LNCaP clone FGC (cell line): ENCODE measurements around the gene GRAMD4.

ENCODE experiments used
- DNase-seq: peaks from one replicate; pipeline ENCODE4 v3.0.0-alpha.2; 2011; ENCODE audit warnings: low read depth
- H3K4me3 ChIP-seq: 2 replicates; pipeline ENCODE4 v1.5.1; 2011; ENCODE audit warnings: mild to moderate bottlenecking, low read depth, low read length, control low read depth
- TF ChIP-seq, protein P1 (sequence below): IDR thresholded peaks from 2 replicates; pipeline ENCODE4 v1.5.1; 2012; ENCODE audit warnings: mild to moderate bottlenecking; ENCODE audit not compliant: control insufficient read depth, insufficient read depth; ENCODE audit errors: extremely low read depth

Gene GRAMD4

DNA sequence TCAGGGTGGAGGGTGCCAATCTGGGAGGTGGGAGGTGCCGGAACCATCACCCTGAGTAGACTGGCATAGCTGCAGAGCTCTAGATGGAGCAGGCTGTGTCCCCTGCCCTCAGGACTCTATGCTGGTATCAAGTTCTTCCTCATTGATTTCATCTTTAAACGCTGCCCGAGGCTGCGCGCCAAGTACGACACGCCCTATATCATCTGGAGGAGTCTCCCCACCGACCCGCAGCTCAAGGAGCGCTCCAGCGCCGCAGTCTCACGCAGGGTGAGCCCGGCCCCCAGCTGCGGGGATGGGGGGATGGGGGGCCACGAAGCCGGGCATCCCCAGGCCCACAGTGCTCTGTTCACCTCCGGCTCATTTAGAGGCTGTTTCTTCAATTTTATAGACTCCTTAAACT, 52.5 kb downstream of the GRAMD4 start:
- TF ChIP-seq, protein P1, sequence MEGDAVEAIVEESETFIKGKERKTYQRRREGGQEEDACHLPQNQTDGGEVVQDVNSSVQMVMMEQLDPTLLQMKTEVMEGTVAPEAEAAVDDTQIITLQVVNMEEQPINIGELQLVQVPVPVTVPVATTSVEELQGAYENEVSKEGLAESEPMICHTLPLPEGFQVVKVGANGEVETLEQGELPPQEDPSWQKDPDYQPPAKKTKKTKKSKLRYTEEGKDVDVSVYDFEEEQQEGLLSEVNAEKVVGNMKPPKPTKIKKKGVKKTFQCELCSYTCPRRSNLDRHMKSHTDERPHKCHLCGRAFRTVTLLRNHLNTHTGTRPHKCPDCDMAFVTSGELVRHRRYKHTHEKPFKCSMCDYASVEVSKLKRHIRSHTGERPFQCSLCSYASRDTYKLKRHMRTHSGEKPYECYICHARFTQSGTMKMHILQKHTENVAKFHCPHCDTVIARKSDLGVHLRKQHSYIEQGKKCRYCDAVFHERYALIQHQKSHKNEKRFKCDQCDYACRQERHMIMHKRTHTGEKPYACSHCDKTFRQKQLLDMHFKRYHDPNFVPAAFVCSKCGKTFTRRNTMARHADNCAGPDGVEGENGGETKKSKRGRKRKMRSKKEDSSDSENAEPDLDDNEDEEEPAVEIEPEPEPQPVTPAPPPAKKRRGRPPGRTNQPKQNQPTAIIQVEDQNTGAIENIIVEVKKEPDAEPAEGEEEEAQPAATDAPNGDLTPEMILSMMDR, result no peak
- no peak for DNase-seq
- H3K4me3 ChIP-seq, result no peak overlapping the region

DNA sequence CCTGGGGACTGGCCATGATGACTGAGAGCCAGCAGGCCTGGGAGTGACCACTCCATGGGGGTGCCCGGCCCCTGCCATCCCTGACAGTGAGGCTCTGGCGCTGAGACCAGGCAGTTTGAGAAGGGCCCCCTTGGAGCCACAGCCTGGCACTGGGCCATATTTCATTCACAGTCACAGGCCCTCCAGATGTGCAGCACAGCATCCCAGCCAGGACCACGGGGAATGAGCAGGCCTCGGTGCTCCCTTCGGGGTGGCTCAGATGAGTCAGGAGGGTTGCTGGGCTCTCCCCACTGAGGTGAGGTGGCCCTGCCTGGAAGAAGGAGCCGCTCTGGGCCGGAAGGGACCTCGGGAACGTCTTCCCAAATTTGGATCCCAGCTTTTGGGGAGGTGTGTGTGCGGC, 53.0 kb downstream of the GRAMD4 start:
- TF ChIP-seq, protein P1, result no peak
- no peak for DNase-seq
- no peak overlapping the region for H3K4me3 ChIP-seq

DNA sequence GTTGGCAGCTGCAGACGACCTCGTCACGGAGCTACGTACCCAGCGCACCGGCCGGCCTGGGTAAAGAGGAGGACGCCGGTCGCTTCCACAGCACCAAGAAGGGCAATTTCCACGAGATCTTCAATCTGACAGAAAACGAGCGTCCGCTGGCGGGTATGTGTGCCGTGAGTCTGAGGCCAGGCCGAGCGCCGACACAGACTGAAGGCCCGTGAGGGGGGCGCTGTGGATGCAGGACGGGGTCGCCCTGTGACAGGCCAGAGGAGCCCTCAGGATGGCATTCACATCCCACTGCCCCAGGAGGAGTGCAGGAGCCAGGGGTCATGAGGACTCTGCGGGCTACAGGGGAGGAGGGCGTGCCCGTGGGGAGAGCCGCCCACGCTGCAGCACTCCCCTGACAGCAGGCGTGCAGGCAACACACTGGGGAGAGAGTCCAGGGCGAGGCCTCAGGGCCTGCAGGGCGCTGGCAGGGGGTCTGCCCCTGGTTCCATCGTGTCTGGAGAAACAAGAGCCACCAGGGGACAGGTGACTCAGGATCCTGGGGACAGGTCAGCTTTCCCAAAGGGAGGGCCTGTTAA, 53.6 kb downstream of the GRAMD4 start:
- DNase-seq, result no peak
- H3K4me3 ChIP-seq, result no peak overlapping the region
- TF ChIP-seq, protein P1, result no peak

DNA sequence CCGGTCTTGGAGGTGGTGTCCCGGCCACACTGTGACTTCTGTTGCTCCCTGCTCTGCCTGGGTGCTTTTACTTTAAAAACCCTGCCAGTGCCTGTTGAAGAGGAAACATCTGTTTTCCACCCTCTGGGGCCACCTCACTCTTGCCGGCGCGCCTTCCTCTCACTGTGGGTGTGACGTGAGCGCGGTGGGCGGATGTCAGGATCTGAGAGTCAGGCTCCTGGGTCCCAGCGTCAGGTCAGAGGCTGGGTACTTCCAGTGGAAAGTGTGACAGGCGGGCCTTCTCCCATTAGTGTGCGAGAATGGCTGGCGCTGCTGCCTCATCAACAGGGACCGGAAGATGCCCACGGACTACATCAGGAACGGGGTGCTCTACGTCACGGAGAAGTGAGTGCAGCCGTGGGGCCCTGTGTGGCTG, 54.2 kb downstream of the GRAMD4 start:
- TF ChIP-seq, protein P1, result no peak
- no peak for DNase-seq
- H3K4me3 ChIP-seq, result no peak overlapping the region

DNA sequence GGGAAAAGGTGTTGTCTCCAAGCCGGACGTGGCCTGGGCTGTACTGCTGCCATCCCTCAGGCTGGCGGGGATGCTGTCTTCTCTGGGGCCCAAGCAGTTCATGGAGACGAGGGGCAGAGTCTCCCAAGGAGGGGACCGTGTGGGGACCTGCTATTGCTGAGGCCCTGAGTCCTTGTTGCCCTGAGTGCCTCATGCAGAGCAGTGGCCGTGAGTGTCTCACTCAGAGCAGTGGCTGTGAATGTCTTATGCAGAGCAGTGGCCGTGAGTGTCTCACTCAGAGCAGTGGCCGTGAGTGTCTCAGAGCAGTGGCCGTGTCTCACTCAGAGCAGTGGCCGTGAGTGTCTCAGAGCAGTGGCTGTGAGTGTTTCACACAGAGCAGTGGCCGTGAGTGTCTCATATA, 54.7 kb downstream of the GRAMD4 start:
- TF ChIP-seq, protein P1, result no peak
- no peak for DNase-seq

DNA sequence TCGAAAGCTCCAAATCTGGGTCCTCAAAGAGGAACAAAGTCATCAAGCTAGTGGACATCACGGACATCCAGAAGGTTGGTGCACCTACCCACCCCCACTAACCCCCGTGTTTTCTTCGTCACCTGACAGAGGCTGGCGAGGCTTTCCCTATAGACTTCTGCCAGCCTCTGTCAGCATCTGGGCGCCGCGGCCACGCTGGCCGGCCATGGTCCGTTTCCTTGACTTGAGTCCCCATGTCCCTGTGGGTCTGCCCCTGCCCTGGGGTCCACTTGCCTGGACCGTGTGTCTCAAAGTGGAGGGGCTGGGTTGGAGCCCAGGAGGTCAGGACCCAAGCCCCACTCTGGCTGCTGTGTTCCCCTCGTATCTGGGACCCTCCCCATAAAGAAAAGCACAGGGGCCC, 55.3 kb downstream of the GRAMD4 start:
- no peak for DNase-seq
- TF ChIP-seq, protein P1, result no peak
- no peak overlapping the region for H3K4me3 ChIP-seq

More for the DNA sequence above, 54.7 kb downstream of the GRAMD4 start:
- no peak overlapping the region for H3K4me3 ChIP-seq

DNA sequence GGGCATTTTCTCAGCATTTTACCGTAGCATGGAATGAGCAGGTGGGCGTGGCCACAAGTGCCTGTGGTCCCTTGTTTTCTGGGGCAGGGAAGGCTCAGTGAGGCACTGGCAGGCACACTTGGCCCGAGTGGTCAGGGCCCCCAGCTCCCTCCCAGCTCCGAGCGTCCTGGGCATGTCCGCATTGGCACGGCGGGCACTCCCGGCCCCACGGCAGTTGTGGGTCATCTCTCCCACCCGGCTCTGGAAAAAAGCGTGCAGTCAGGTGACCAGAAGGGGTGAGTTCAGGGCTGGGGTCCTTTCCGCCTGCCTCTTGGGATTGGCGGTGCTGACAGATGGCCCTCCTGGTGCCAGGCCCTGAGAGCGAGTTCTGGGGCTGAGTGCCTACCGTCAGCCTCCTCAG, 55.8 kb downstream of the GRAMD4 start:
- DNase-seq, result no peak
- TF ChIP-seq, protein P1, result no peak
- H3K4me3 ChIP-seq, result no peak overlapping the region
